K562 (cell line): ENCODE data around the gene TMEM135. TPM values are rescaled to one million over a fixed set of nuclear protein-coding genes. Genes with fewer than 3 reads are reported as not detected.

Experiments used
- ATAC-seq: fragments of 200-7000 bp; cut with Tn5 transposase; 3 replicates; pipeline ENCODE4 v1.9.1; 2020; ENCODE audit warnings: moderate library complexity
- BruUV-seq: library from RNA; stranded (reverse); fragments of 400-500 nt; replicated peaks from 2 replicates; lab custom pipeline; 2021; lab: Mats Ljungman, UMichigan
- CTCF ChIA-PET: fragments of 300-600 bp; formaldehyde crosslinking; extraction: SDS; loops from one replicate; lab custom pipeline; 2021; ENCODE audit warnings: low intra/inter-chr PET ratio; lab: Yijun Ruan, JAX
- POLR2A ChIA-PET: fragments of 300-600, 350-650 bp; sonication (Branson Sonifier 250); formaldehyde crosslinking; extraction: SDS; loops from one replicate; lab custom pipeline; 2021; ENCODE audit warnings: antibody characterized with exemption, inconsistent platforms; lab: Yijun Ruan, JAX
- DNase-seq, 4 experiments: peaks; one replicate each; pipeline versions ENCODE4 v3.0.0 to v3.0.0-alpha.2; 2011 to 2018; ENCODE audit warnings: low spot score in 3 of 4, mixed read lengths in 3 of 4; ENCODE audit errors: extremely low read depth in 1 of 4
- FAIRE-seq: peaks from 2 replicates; lab custom pipeline; 2011; peaks lifted over from hg19 to GRCh38; lab: Jason Lieb, UNC
- H2AFZ ChIP-seq: 2 replicates; pipeline ENCODE4 v1.6.0; 2011; ENCODE audit warnings: low read depth, low read length, control low read depth, inconsistent platforms
- H3K27ac ChIP-seq: fragments of 200-600 bp; 3 replicates; pipeline ENCODE4 v1.8.0; 2011; ENCODE audit warnings: low read depth, mild to moderate bottlenecking, control low read depth, inconsistent platforms, low read length, moderate library complexity, mixed read lengths; ENCODE audit errors: extremely low read depth
- H3K27me3 ChIP-seq, 2 experiments: fragments of 300-600 bp in 1 of 2; 2 replicates in 1 of 2; 3 replicates in 1 of 2; pipeline versions ENCODE4 v1.6.0 to v1.8.0; 2011; ENCODE audit warnings: inconsistent platforms in 2 of 2, low read length in 2 of 2, mild to moderate bottlenecking in 1 of 2, mixed read lengths in 1 of 2, moderate library complexity in 1 of 2; ENCODE audit not compliant: control insufficient read depth in 2 of 2, insufficient read depth in 2 of 2
- H3K36me3 ChIP-seq: fragments of 300-600 bp; 3 replicates; pipeline ENCODE4 v1.8.0; 2011; ENCODE audit warnings: mild to moderate bottlenecking, low read length, inconsistent platforms; ENCODE audit not compliant: control insufficient read depth, insufficient read depth
- H3K4me1 ChIP-seq, 2 experiments: fragments of 200-600 bp in 1 of 2; replicated peaks in 1 of 2; 2 replicates in 1 of 2; 3 replicates in 1 of 2; pipeline versions ENCODE4 v1.5.1 to v1.8.0; 2011; ENCODE audit warnings: inconsistent platforms in 2 of 2, low read length in 2 of 2, mild to moderate bottlenecking in 1 of 2, mixed read lengths in 1 of 2, moderate library complexity in 1 of 2; ENCODE audit not compliant: control insufficient read depth in 2 of 2, insufficient read depth in 2 of 2
- H3K4me2 ChIP-seq: 2 replicates; pipeline ENCODE4 v1.6.1; 2011; ENCODE audit warnings: low read length, control low read depth, inconsistent platforms, mixed read lengths; ENCODE audit not compliant: insufficient read depth
- H3K4me3 ChIP-seq: fragments of 200-600 bp; sonication (generic), shearing (Covaris generic); 2 replicates; pipeline ENCODE4 v1.5.1; 2016; ENCODE audit warnings: control low read depth, inconsistent platforms
- H3K79me2 ChIP-seq: fragments of 200-600 bp; 3 replicates; pipeline ENCODE4 v1.8.0; 2011; ENCODE audit warnings: low read length, inconsistent platforms; ENCODE audit not compliant: control insufficient read depth, insufficient read depth
- H3K9ac ChIP-seq, 2 experiments: 2 replicates each; pipeline versions ENCODE4 v1.6.0 to v1.6.1; 2011; ENCODE audit warnings: low read depth in 2 of 2, low read length in 2 of 2, control low read depth in 1 of 2, inconsistent platforms in 1 of 2, mild to moderate bottlenecking in 1 of 2, mixed read lengths in 1 of 2; ENCODE audit not compliant: insufficient read depth in 1 of 2
- H3K9me1 ChIP-seq: one replicate; pipeline ENCODE4 v1.6.0; 2011; ENCODE audit warnings: inconsistent platforms, mild to moderate bottlenecking, low read length, moderate library complexity; ENCODE audit not compliant: control insufficient read depth, insufficient read depth
- H3K9me3 ChIP-seq: replicated peaks from 2 replicates; pipeline ENCODE4 v1.5.1; 2011; ENCODE audit warnings: low read depth, low read length, inconsistent platforms; ENCODE audit not compliant: control insufficient read depth, insufficient read depth
- H4K20me1 ChIP-seq: replicated peaks from 2 replicates; pipeline ENCODE4 v1.6.1; 2011; ENCODE audit warnings: low read length, inconsistent platforms, mixed read lengths; ENCODE audit not compliant: control insufficient read depth, insufficient read depth
- ATF1 ChIP-seq, 2 experiments: fragments of 450-650 bp in 1 of 2; IDR thresholded peaks; 2 replicates each; pipeline ENCODE4 v1.6.1; 2016; ENCODE audit warnings: missing compliant biosample characterization in 1 of 2, missing genetic modification characterization in 1 of 2
- CBFA2T2 ChIP-seq: fragments of 450-650 bp; conservative IDR thresholded peaks from 2 replicates; pipeline ENCODE4 v1.6.1; 2017; ENCODE audit warnings: mild to moderate bottlenecking
- EHMT2 ChIP-seq: fragments of 450-650 bp; IDR thresholded peaks from 2 replicates; pipeline ENCODE4 v1.6.1; 2018; ENCODE audit warnings: antibody characterized with exemption
- FOSL1 ChIP-seq: fragments of 200-800 bp; sonication (Bioruptor generic); conservative IDR thresholded peaks from 2 replicates; pipeline ENCODE4 v1.6.1; 2016; ENCODE audit warnings: missing genetic modification characterization, missing compliant biosample characterization
- HMBOX1 ChIP-seq: sonication (generic); IDR thresholded peaks from 2 replicates; pipeline ENCODE4 v1.6.1; 2016
- REST ChIP-seq, 2 experiments: fragments of 450-650 bp; formaldehyde crosslinking in 1 of 2; IDR thresholded peaks; 2 replicates each; pipeline versions ENCODE4 v1.4.0 to v1.6.1; 2014 to 2020; ENCODE audit warnings: mild to moderate bottlenecking in 2 of 2, borderline replicate concordance in 1 of 2, low read depth in 1 of 2
- WGBS: fragments of 100-300 bp; shearing (Covaris generic); methylation state at CpG from one replicate; pipeline ENCODE4 v1.1.6; 2016; ENCODE audit warnings: low coverage, mixed read lengths; ENCODE audit not compliant: insufficient coverage; ENCODE audit errors: missing lambda C conversion rate; 5-methylcytosine and 5-hydroxymethylcytosine counted together
- in situ Hi-C: fragments of 300-500 bp; cut with MboI; formaldehyde crosslinking; loops from 4 replicates; pipeline ENCODE4 v1.15.0; 2018; ENCODE audit warnings: inconsistent platforms, mixed read lengths
- intact Hi-C: fragments of 100-400 bp; cut with micrococcal nuclease; formaldehyde crosslinking; loops from 2 replicates; pipeline ENCODE4 v1.14.2; 2022
- polyA plus RNA-seq, 8 experiments: library from polyadenylated mRNA; depleted of rRNA in 4 of 8; stranded (reverse) in 5 of 8; unstranded in 3 of 8; fragments of >200 nt; fragmentation: Nextera tagmentation in 2 of 8; fragmentation: Illumina TruSeq in 1 of 8; extraction: Ambion mirVana in 2 of 8; extraction: Trizol in 1 of 8; gene quantifications; 2 replicates each; pipeline versions ENCODE4 v1.2.1 to v1.2.3, GENCODE V29; 2011 to 2014; ENCODE audit warnings: inconsistent platforms in 1 of 8, missing spikeins in 1 of 8
- total RNA-seq, 7 experiments: library from RNA; depleted of rRNA in 6 of 7; stranded (reverse); fragments of >200 nt in 6 of 7; fragmentation: Illumina TruSeq in 2 of 7; extraction: Trizol in 2 of 7; gene quantifications; 2 replicates each; pipeline versions ENCODE4 v1.2.1 to v1.2.3, GENCODE V29; 2011 to 2021; ENCODE audit warnings: low replicate concordance in 1 of 7

The TMEM135 gene
- total and polyA plus RNA-seq, 9 of the 15 experiments (the other 6 are each of a cell fraction or from before 2014, with no cell fraction given): 17.3 to 53.6 (median 24.9) TPM

DNA sequence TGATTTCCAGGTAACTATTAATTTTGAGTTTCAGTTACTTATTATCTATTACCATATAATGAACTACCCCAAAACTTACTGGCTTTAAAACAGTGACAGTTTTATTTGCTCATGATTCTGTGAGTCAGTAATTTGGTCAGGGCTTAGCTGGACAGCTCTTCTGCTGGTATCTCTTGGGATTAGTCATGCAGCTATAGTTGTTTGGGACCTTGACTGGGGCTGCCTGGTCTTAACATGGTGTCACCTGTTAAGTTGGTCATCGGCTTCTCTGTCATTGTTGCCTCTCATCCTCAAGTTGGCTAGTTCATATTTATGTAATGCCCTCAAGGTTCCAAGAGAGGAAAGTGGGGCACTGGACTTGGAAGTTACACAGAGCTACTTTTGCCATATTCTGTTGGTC is 177.5 kb downstream of the TMEM135 start:
- ATAC-seq: peak; percentile 68
- POLR2A ChIA-PET: interaction anchor here (0.8 kb wide), 2 partner anchors 10 to 178 kb away, joined by 3 to 4 read pairs; partner anchors contain the start of gene TMEM135
- TF ChIP-seq CBFA2T2: no peak
- TF ChIP-seq REST (IDR thresholded peaks at IDR 0.05; ENCODE audit: borderline replicate concordance): peak; percentile 67
- no peak for TF ChIP-seq REST (CRISPR knock-in tag; IDR thresholded peaks at IDR 0.05; ENCODE audit: low read depth)
- peak; percentile 35; the same call in 1 of the 2 replicates for TF ChIP-seq FOSL1 (tag)
- TF ChIP-seq HMBOX1: peak; percentile 58
- TF ChIP-seq ATF1 (CRISPR knock-in tag; IDR thresholded peaks at IDR 0.05): no peak
- TF ChIP-seq ATF1 (tag; IDR thresholded peaks at IDR 0.05): no peak
- TF ChIP-seq EHMT2: peak; percentile 85

More for the DNA sequence above, 177.5 kb downstream of the TMEM135 start:
- in situ Hi-C loops: no loop called here
- intact Hi-C loops: no loop called here
- Histone ChIP-seq H3K27ac (no peak overlapping the region), H3K4me3 (no peak overlapping the region), H3K4me2 (no peak overlapping the region), H3K9ac (no peak overlapping the region), H3K9me3 (no peaks in the 10 kb centered on the region), H3K27me3 (no peaks in the 10 kb centered on the region), H3K9me1 (no peaks in the 10 kb centered on the region), H3K79me2 (no peaks in the 10 kb centered on the region), H4K20me1 (no peaks in the 10 kb centered on the region), H3K36me3 (no peaks in the 10 kb centered on the region), H3K4me1 (peaks cover 0 to 3% of the 10 kb centered on the region in 2 experiments; a peak in 2 of 5 replicates), H2AFZ (no peak overlapping the region)
- DNase-seq (peak in 1 of 4 experiments; percentile 21), FAIRE-seq (no peak)
- no TSS peak for BruUV-seq
- WGBS: 42% methylated on average over 1 of the region's 1 CpG
- CTCF ChIA-PET: no interaction called here
